HEK293 (cell line): ENCODE data around the gene KIAA1671.

ENCODE experiments used
- CTCF ChIP-seq: fragments of 450-650 bp; formaldehyde crosslinking; IDR thresholded peaks from 2 replicates; pipeline ENCODE4 v1.5.1; 2016; ENCODE audit warnings: missing biosample characterization, missing genetic modification characterization
- SETDB1 ChIP-seq: IDR thresholded peaks from one replicate; pipeline ENCODE4 v1.6.1; 2017; ENCODE audit warnings: mild to moderate bottlenecking, low read length, moderate library complexity, mixed read lengths; ENCODE audit not compliant: insufficient read length
- ZBTB11 ChIP-seq: fragments of 450-650 bp; formaldehyde crosslinking; conservative IDR thresholded peaks from 2 replicates; pipeline ENCODE4 v1.5.1; 2016; ENCODE audit warnings: low read depth, missing biosample characterization, missing genetic modification characterization
- ZBTB48 ChIP-seq: fragments of 450-650 bp; formaldehyde crosslinking; IDR thresholded peaks from 2 replicates; pipeline ENCODE4 v1.5.1; 2016; ENCODE audit warnings: missing biosample characterization, missing genetic modification characterization
- ZNF24 ChIP-seq: fragments of 450-650 bp; formaldehyde crosslinking; IDR thresholded peaks from 2 replicates; pipeline ENCODE4 v1.5.1; 2016; ENCODE audit warnings: missing biosample characterization, missing genetic modification characterization
- ZNF621 ChIP-seq: fragments of 450-650 bp; formaldehyde crosslinking; IDR thresholded peaks from 2 replicates; pipeline ENCODE4 v1.5.1; 2017; ENCODE audit warnings: missing biosample characterization, missing genetic modification characterization
- ZNF639 ChIP-seq: fragments of 450-650 bp; formaldehyde crosslinking; IDR thresholded peaks from 2 replicates; pipeline ENCODE4 v1.5.1; 2016; ENCODE audit warnings: missing biosample characterization, missing genetic modification characterization
- ZNF837 ChIP-seq: fragments of 450-650 bp; formaldehyde crosslinking; IDR thresholded peaks from 2 replicates; pipeline ENCODE4 v1.5.1; 2016; ENCODE audit warnings: missing biosample characterization, missing genetic modification characterization
- TF ChIP-seq, protein P1 (sequence below): fragments of 450-650 bp; formaldehyde crosslinking; IDR thresholded peaks from 2 replicates; pipeline ENCODE4 v1.5.1; 2016; ENCODE audit warnings: missing biosample characterization, missing genetic modification characterization

DNA sequence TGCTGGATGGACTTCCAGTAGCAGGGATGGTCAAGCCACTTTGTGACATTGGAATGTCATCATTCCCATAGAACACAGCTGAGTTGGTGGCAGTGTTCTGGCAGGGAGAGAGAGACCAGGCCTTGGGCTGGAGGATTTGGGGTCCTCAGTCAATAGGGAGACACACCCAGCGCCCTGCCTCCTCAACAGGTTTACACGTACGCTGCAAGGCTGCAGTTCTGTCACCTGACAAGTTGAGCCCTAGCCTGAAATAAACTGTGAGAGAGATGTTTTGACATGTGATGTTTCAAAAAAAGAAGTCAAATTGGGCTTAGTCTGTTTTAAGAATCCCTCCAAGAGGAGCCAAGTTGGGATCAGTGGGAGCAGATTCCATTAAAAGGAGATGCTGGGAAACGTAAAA is 204.2 kb downstream of the KIAA1671 start:
- TF ChIP-seq ZNF24 (tag by site-specific recombination) (no peak), ZNF621 (tag by site-specific recombination) (no peak), CTCF (tag by site-specific recombination) (no peak), ZNF837 (tag by site-specific recombination) (no peak), SETDB1 (no peak), ZBTB48 (tag by site-specific recombination) (no peak), ZBTB11 (no peak), ZNF639 (tag by site-specific recombination) (no peak)
- TF ChIP-seq, protein P1, sequence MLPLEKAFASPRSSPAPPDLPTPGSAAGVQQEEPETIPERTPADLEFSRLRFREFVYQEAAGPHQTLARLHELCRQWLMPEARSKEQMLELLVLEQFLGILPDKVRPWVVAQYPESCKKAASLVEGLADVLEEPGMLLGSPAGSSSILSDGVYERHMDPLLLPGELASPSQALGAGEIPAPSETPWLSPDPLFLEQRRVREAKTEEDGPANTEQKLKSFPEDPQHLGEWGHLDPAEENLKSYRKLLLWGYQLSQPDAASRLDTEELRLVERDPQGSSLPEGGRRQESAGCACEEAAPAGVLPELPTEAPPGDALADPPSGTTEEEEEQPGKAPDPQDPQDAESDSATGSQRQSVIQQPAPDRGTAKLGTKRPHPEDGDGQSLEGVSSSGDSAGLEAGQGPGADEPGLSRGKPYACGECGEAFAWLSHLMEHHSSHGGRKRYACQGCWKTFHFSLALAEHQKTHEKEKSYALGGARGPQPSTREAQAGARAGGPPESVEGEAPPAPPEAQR (tag by site-specific recombination): no peak
